Smooth muscle cell of the brain vasculature (primary cell): ENCODE results near the gene ADGRL1.
"Not testable (repeated sequence)": the region's sequence is repeated elsewhere in the genome, so short reads cannot be mapped to it uniquely, and the experiment has no call there.

ENCODE experiments used
- DNase-seq: peaks from one replicate; pipeline ENCODE4 v3.0.0-alpha.2; 2012; ENCODE audit warnings: low read depth, low spot score

The ADGRL1 gene

DNA sequence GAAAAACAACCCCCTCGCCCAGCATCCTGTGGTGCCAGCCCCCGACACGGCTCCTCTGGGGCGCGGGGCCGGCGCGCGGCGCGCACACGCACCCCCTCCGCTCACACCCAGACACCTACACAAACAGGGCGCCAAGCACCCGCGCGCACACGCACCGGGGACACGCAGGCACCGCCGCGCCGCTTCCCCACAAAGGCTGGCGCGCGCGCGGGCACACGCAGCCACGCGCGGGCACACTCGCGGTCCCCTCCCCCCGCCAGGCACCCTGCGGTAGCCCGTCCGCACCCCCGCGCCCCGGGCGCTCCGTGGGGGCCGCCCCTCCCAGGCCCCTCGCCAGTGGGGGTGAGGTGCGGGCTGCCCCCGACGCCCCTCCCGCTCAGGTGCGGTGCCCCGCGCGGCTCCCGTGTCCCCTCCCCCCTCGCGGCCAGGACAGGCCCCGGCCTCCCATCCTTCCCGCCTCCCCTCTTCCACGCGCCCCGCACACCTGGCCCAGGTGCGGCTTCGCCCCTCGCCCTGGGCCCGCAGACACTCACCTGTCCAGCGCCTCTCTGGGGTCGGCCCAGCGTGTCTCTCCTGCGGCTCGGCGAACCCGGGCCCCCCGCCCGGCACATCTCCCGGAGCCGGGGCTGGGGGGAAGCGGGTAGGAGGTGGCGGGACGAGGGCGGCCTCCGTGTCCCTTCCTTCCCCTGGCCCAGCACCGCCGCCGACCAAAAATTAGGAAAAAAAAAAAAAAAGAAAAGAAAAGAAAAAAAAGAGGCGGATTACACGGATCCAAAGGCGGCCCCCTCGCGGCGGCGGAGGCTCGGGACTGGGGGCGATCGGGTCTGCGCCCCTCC lies at the start of gene ADGRL1:
TSS of gene ADGRL1 (minus strand) at position 718 of the 836 bp plus-strand sequence. CDS start 22,567 bp downstream, outside the sequence.
- DNase-seq = not testable (repeated sequence)

DNA sequence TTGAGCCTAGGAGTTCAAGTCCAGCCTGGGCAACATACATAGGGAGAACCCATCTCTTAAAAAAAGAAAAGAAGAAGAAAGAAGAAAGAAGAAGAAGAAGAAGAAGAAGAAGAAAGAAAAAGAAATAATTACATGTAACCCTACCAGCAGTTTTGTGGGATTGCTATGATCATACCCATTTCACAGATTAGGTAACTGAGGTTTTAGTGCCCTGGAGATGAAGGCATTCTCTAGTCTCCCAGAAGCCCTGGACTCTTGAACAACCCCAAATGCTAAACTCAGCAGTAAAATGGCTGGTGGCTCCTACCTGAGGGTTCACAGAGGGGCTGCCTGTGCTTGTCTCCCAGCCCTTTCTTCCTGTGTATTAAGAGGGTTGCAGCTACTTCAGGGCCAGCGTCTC lies 49.3 kb upstream of the ADGRL1 start:
- DNase-seq = not testable (repeated sequence)

DNA sequence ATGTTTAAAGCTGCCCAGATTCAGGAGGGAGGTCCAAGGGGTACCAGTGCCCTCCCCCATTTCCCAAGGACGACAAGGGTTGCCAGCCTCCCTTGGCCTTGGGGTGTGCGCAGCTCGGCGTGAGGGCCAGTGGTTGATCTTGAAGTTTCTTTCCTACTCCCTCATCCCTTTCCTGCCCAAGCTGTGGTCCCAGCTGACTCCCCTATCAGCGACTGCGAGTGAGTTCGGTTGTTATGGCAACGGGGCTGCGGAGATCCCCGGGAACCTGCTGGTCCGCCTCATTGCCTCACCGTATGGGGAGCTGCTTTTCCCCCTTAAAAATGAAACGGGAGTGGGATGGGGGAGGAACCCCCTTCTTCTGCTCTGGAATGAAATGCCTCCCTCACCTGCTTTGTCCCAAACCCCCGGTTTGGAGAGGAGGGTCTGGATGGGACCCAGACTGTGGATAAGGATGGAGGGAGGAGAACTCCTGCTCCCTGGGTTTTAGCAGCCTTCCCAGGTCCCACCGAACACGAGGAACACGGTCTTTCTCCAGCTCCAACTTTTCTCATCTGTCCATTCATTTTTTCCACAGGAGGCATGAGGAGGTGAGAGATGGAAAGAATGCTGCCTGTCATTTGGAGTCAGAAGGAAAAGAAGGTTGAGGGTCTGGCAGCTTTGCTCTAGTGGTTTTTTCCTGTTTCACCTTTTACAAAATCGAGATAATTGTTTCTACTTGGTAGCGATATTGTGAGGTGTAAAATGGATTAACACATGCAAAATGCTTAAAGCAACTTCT lies 48.0 kb upstream of the ADGRL1 start:
- not testable (repeated sequence) for DNase-seq

DNA sequence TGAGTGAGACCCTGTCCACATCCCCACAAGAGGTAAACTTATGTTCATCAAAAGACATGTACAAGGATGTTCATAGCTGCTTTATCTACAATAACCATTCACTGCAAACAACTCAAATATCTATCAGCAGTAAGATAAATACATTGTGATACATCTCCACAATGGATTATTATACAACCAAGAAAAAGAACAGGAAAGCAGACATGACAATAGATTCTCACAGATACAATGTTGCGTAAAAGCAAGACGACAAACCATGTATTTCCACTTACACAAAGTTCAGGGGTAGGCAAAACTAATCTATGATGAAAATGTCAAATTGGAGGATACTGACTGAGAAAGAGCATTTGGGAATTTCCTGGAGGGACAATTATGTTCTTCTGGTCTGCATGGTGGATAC lies 46.2 kb upstream of the ADGRL1 start:
- DNase-seq = not testable (repeated sequence)

DNA sequence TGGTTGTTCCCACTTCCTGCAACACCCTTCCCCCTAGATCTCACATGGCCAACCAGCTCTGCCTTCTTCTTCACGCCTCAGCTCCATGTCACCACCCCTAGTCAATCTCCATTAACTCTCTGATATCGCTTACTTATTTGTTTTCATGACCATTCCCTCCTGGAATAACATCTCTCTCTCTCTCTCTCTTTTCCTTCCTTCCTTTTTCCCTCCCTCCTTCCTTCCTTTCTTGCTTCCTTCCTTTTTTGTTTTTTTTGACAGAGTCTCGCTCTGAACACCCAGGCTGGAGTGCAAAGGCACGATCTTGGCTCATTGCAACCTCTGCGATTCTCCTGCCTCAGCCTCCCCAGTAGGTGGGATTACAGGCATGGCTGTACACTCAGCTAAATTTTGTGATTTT lies 44.9 kb upstream of the ADGRL1 start:
- no peak for DNase-seq

DNA sequence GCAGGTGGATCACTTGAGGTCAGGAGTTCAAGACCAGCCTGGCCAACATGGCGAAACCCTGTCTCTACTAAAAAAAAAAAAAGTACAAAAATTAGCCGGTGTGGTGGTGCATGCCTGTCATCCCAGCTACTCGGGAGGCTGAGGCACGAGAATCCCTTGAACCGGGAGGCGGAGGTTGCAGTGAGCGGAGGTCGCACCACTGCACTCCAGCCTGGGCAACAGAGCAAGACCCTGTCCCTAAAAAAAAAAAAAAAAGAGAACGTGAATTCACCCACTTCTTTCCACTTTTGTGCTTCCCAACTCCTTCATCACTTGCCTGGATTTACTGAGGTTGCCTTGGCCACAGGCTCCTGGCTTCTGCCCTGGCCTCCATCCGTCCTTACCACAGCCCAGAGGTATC lies 44.3 kb upstream of the ADGRL1 start:
- DNase-seq = not testable (repeated sequence)

DNA sequence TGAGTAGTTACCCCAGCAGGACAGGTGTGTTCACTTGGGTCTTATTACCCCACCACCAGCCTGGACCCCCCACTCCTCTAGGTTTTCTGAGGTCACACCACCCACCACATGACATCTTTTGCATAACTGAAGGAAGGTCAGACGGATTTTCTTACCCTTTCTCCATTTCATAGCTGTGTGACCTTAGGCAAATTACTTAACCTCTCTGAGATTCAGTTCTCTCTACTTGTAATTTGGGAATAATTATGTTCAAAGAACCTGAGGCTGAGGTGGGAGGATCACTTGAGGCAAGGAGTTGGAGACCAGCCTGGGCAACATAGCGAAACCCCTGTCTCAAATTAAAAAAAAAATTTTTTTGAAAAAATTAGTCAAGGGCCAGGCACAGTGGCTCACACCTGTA lies 43.9 kb upstream of the ADGRL1 start:
- DNase-seq = not testable (repeated sequence)

DNA sequence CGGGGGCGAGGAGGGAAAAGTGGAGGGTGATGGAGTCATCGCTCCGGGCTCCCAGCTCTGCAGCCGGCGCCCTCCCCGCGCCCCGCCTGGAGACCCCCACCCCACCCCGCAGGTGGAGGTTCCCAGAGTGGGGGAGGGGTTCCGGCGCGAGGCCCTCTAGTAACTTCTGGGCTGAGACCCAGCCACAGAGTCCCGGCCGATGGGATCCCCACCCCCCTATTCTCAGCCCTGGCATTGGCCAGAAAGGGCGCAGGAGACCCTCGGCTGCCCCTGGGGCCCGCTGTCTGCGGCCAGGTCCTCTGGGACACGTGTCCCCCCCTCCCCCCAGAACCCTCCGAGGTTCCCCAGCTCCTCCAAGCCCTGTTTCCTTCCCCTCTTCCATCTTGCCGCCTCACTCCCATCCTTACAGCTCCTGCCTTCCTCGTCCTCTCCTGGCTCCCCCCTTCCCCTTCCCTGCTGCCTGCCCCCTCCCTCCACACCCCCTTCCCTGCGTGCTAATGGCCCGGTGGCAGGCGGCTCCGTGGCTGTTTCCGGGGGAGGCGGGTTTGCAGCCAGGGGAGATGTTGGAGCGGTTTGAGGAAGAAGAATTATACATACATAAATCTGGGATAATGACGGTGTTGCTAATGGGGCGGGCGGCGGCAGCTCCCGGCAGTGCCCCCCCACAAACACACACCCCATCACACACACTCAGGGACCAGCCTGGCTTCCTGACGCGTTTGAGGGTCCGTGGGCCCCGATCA lies 43.2 kb upstream of the ADGRL1 start:
- not testable (repeated sequence) for DNase-seq

DNA sequence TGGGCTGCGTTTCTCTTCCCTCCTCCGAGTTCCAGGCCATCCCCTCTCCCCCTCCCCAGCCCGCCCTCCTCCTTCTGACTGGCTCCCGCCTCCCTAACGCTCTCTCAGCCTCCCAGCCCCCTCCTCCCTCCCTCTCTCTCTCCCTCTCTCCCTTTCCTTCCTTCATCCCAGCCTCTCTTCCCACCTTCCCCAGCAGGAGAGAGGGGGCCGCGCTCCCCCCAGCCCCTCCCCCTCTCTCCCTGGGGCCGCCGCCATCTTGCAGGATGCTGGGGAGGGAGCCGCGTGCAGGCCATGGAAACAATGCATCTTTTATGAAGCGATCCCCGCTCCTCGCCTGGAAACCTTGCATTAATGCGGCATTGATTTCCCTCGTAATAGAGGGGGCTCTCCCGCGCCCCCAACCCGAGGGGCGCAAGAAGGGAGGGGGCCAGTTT lies 42.6 kb upstream of the ADGRL1 start:
- DNase-seq = peak; percentile 31

DNA sequence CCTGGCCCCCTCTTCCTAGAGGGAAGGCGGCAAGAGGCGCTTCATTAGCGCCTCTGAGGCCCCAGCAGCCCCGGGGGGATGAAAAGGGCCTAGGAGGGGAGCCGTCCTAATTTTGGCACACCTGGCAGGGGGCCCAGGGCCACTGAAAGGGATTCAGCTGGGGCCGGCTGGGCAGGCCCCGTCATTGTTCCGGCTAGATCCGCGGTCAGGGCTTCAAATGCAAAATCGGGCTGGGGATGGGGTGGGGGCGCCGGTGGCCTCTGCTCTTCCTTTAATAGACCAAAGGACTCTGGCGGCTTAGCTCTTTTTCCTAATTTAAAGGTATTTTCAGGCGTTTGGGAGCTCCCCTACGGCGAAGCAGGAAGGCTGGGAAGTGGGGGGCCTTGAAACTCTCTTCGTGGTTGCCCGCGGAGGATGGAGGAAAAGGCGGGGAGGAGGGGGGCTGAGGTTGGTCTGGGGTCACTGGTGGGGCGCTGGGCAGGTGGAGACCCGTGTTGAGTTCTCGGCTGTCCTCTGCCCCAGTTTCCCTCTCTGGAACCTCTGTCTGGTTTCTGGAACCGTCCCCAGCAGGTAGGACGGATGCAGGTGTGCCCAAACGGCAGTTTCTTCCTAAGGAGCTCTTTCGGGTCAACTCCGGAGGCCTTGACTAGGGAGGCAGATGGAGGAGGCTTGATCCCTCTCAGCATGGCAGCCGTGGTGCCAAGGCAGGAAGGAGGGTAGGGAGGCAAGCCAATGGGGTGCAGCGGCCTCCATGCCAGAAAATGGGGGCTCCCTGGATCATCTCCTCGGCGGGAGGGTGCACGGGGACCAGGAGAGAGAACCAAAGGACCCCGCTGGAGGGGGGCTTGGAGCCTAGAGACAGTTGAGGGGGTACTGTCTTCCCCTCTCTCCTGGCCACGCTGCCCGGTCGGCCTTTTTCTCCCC lies 41.8 kb upstream of the ADGRL1 start:
- not testable (repeated sequence) for DNase-seq

DNA sequence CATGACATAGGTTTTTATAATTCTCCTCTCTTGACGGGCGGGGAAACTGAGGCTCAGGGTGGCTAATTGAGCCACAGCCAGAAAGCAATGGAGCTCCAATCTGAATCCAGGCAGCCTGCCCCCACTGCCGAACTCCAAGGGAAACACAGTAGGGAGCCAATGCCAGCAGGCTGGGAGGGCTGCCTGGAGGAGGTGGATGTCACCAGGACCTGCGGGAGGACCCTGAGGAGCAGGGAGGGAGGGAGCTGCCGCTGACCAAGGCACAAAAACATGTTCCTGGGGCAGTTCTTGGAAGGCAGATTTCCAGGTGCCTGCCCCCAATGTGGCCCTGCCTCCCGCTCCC lies 41.2 kb upstream of the ADGRL1 start:
- DNase-seq = not testable (repeated sequence)

DNA sequence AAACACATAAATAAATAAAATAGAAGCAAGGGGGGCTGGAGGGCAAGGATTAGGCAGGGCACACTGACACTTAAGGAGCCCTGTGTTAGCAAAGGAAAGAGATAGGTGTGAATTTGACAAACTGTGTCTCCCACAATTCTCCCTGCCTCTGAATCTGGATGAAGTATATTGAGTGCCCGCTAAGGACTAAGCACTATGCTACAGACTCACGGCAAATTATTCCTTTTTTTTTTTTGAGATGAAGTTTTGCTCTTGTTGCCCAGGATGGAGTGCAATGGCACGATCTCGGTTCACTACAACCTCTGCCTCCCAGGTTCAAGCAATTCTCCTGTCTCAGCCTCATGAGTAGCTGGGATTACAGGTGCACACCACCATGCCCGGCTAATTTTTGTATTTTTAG lies 38.4 kb upstream of the ADGRL1 start:
- DNase-seq = not testable (repeated sequence)

DNA sequence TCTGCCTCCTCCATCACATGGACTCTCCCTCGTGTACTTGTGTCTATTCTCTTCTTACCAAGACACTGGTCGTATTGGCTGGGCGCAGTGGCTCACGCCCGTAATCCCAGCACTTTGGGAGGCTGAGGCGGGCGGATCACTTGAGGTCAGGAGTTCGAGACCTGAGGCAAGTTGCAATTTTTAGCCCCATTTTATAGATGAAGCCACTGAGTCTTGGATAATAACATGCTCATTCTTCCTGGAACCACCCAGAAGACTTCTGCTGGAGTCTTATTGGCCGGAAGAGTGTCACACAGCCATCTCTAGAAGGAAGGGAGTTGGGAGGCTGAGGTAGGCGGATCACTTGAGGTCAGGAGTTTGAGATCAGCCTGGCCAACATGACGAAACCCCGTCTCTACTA lies 37.7 kb upstream of the ADGRL1 start:
- DNase-seq = not testable (repeated sequence)

DNA sequence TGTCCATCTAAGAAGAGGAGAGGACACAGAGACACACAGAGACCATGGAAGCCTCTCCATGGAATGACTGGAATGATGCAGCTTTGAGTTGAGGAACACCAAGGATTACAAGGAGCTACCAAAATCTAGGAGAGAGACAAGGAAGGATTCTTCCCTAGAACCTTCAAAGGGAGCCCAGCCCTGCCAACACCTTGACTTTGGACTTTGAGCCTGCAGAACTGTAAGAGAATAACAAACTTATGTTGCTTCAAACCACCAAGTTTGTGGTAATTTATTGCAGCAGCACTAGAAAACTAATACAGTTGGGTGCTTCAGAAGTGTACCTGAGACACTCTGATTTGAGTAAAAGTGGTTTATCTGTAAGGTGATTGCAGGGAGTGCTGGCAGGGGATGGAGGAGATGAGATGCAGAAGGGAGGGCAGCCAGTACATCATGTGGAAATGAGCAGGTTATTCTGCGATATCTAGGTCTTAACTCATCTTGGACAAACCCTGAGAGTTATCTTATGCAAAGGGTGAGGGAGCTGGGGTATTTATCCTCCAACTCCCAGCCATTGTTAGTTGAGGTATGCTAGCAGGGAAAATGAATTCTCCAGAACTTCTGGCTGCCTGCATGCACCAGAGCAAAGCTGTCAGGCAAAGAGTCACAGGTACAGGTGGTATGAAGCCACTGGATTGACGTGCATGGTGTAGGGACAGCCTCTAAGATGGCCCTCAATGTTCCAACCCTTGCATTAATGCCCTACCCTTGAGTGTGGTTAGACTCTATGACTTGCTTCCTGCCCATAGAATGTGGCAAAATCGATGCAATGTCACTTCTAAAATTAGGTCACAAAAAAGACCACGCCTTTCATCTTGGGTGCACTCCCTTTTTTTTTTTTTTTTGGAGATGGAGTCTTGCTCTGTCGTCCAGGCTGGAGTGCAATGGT lies 31.3 kb upstream of the ADGRL1 start:
- DNase-seq = no peak

DNA sequence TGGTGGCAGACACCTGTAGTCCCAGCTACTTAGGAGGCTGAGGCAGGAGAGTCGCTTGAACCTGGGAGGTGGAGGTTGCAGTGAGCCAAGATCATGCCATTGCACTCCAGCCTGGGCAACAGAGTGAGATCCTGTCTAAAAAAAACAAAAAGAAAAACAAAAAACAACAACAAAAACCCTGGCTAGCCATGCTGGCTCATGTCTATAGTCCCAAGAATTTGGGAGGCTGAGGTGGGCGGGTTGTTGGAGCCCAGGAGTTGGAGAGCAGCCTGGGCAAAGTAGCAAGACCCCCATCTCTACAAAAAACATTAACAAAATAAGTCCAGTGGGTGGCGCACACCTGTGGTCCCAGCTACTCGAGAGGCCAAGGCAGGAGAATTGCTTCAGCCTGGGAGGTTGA lies 27.0 kb upstream of the ADGRL1 start:
- not testable (repeated sequence) for DNase-seq

DNA sequence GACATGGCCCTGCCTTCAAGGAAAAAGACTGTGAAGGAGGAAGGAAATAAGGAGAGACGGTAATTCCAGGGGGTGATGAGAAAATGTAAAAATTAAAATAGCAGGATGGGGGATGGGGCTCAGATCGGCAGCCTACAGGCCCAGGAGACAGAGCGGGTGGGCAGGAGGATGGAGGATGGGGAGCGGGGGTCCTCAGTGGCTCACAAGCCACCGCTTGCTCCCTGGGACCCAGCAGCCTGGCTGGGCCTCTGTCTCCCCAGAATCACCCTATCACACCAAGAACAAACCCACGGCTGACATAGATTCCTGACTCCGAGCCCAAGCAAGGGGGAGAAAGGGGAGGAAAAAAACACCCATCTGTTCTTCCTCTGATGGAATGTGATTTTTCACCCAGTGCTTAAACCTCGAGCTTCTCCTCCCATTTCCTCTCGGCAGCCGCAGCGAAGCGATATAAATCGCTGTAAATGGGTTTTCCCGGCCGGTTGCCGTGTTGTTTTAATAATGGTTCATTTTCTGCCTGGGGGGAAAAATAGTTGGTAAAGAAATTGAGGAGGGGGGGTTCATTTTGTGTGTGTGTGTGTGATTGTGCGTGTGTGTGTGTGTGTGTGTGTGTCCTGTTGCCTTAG lies 22.6 kb upstream of the ADGRL1 start:
- DNase-seq = not testable (repeated sequence)

DNA sequence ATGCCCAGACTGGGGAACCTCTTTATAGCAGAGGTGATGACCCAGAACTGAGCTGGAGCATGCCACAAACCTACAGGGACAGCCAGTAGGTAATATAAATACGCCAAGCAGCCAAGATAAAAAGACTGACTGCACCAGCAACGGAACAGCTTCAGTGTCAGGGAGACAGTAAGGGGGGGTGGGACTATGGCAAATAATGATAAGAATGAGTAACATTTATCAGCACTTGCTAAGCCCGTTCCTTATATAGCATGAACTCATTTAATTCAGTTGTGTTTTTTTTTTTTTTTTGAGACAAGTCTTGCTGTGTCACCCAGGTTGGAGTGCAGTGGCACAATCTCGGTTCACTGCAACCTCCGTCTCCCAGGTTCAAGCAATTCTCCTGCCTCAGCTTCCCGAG lies 20.5 kb upstream of the ADGRL1 start:
- DNase-seq = not testable (repeated sequence)

DNA sequence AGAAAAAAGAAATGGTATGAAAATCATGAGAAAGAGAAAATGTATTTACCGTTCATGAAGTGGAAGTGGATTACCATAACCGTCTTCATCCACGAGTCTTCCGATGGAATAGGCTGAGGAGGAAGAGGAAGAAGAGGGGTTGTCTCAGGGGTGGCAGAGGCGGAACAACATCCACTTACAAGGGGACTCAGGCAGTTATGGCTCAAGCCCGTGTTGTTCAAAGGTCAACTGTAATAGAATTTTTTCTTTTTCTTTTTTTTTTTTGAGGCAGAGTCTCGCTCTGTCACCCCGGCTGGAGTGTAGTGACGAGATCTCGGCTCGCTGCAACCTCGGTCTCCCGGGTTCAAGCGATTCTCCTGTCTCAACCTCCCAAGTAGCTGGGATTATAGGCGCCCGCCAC lies 16.9 kb upstream of the ADGRL1 start:
- no peak for DNase-seq

DNA sequence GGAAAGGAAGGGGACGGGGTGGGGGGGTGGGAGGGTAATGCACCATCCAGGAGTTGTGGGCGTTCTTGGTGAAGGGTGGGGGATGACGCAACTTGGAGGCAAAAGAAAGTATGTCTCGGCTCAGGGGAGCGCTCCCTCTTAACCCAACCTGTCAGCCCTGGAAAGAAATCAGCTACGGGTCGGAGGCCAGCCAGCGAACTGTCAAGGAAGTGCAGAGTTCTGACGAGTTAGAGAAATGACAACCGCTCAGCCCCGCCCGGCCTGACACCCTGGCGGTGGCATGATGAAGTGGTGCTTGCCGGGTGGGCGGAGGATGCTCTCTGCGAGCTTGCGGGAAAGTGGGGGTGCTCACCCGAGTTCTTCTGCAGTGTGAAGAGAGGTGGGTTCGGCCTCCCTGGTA lies 15.4 kb upstream of the ADGRL1 start:
- DNase-seq = not testable (repeated sequence)
